Caco-2 (cell line): Measurements from ENCODE around the gene GJA8. TPM values are rescaled to one million over a fixed set of nuclear protein-coding genes. Genes with fewer than 3 reads are reported as not detected.

Experiments
- BruUV-seq: library from RNA; stranded (reverse); fragments of 400-500 nt; replicated peaks from 2 replicates; lab custom pipeline; 2021; lab: Mats Ljungman, UMichigan
- CTCF ChIA-PET: fragments of 300-600 bp; sonication (Branson Sonifier 250); formaldehyde crosslinking; loops from one replicate; lab custom pipeline; 2022; ENCODE audit warnings: antibody characterized with exemption; lab: Charles Lee
- POLR2A ChIA-PET: fragments of 300-600 bp; sonication (Branson Sonifier 250); formaldehyde crosslinking; loops from one replicate; lab custom pipeline; 2022; ENCODE audit warnings: antibody characterized with exemption; lab: Charles Lee
- DNase-seq, 2 experiments: peaks; one replicate each; pipeline versions ENCODE4 v3.0.0 to v3.0.0-alpha.2; 2020 to 2022
- H3K27me3 ChIP-seq: replicated peaks from 2 replicates; pipeline ENCODE4 v1.6.0; 2011; ENCODE audit warnings: low read length; ENCODE audit not compliant: control insufficient read depth, insufficient read depth
- H3K36me3 ChIP-seq: 2 replicates; pipeline ENCODE4 v1.5.1; 2011; ENCODE audit warnings: low read length; ENCODE audit not compliant: control insufficient read depth, insufficient read depth
- H3K4me1 ChIP-seq: fragments of 250-450 bp; sonication (Bioruptor Pico); 2 replicates; pipeline ENCODE4 v1.5.1; 2020; ENCODE audit warnings: mild to moderate bottlenecking
- H3K4me3 ChIP-seq: 2 replicates; pipeline ENCODE4 v1.5.1; 2011; ENCODE audit warnings: low read depth, mild to moderate bottlenecking, control low read depth, low read length
- H3K9me3 ChIP-seq: fragments of 250-450 bp; sonication (Bioruptor Pico); 2 replicates; pipeline ENCODE4 v1.5.1; 2020; ENCODE audit warnings: mild to moderate bottlenecking, moderate library complexity
- H3K27ac Mint-ChIP-seq: one replicate; pipeline ENCODE4 v1.8.0; 2022; ENCODE audit warnings: mixed read lengths; ENCODE audit not compliant: unreplicated experiment
- H3K27me3 Mint-ChIP-seq: one replicate; pipeline ENCODE4 v1.8.0; 2022; ENCODE audit warnings: mixed read lengths; ENCODE audit not compliant: insufficient read depth, unreplicated experiment
- H3K36me3 Mint-ChIP-seq: one replicate; pipeline ENCODE4 v1.8.0; 2022; ENCODE audit warnings: mild to moderate bottlenecking, mixed read lengths; ENCODE audit not compliant: insufficient read depth, unreplicated experiment
- H3K4me1 Mint-ChIP-seq: one replicate; pipeline ENCODE4 v1.8.0; 2022; ENCODE audit warnings: low read depth, mixed read lengths; ENCODE audit not compliant: unreplicated experiment
- H3K4me3 Mint-ChIP-seq: one replicate; pipeline ENCODE4 v1.8.0; 2022; ENCODE audit warnings: mild to moderate bottlenecking, moderate library complexity, mixed read lengths; ENCODE audit not compliant: unreplicated experiment
- H3K9me3 Mint-ChIP-seq: one replicate; pipeline ENCODE4 v1.8.0; 2022; ENCODE audit warnings: mixed read lengths; ENCODE audit not compliant: unreplicated experiment
- CTCF ChIP-seq, 2 experiments: fragments of 200-600 bp in 1 of 2; IDR thresholded peaks; 1 replicate in 1 of 2; 2 replicates in 1 of 2; pipeline versions ENCODE4 v1.5.1 to v1.8.0; 2011 to 2022; ENCODE audit warnings: antibody characterized with exemption in 1 of 2, control low read depth in 1 of 2, inconsistent platforms in 1 of 2, low read depth in 1 of 2, low read length in 1 of 2, mild to moderate bottlenecking in 1 of 2, moderate library complexity in 1 of 2; ENCODE audit not compliant: insufficient read depth in 1 of 2, severe bottlenecking in 1 of 2, unreplicated experiment in 1 of 2
- intact Hi-C: fragments of 100-400 bp; cut with micrococcal nuclease; formaldehyde crosslinking; loops from one replicate; pipeline ENCODE4 v1.10.0; 2022; ENCODE audit not compliant: unreplicated experiment
- total RNA-seq: library from RNA; stranded (reverse); gene quantifications from 2 replicates; pipeline ENCODE4 v1.2.3, GENCODE V29; 2022

Gene GJA8
- total RNA-seq, 1 experiment from 2014 or later: not detected

GRCh38 chr1:147878022-147878421, 24.6 kb upstream of the GJA8 start:
- TF ChIP-seq CTCF (IDR thresholded peaks at IDR 0.05; ENCODE audit: insufficient read depth in 1 of 2, low read depth in 1 of 2, low read length in 1 of 2, severe bottlenecking in 1 of 2, unreplicated experiment in 1 of 2): no peak
- no peak overlapping the region for H3K4me3 Mint-ChIP-seq
- H3K36me3 ChIP-seq: no peaks in the 10 kb centered on the region
- intact Hi-C loops: no loop called here
- H3K4me3 ChIP-seq: no peak overlapping the region
- DNase-seq: no peak
- POLR2A ChIA-PET: no interaction called here
- H3K27ac Mint-ChIP-seq: no peak overlapping the region
- no peaks in the 10 kb centered on the region for H3K27me3 Mint-ChIP-seq
- H3K36me3 Mint-ChIP-seq: no peaks in the 10 kb centered on the region
- BruUV-seq: no TSS peak
- H3K4me1 Mint-ChIP-seq: no peaks in the 10 kb centered on the region
- CTCF ChIA-PET: no interaction called here
- H3K4me1 ChIP-seq: no peaks in the 10 kb centered on the region
- no peaks in the 10 kb centered on the region for H3K9me3 Mint-ChIP-seq
- H3K9me3 ChIP-seq: no peaks in the 10 kb centered on the region
- H3K27me3 ChIP-seq: no peaks in the 10 kb centered on the region

- Histone ChIP-seq H3K36me3 (no peaks in the 10 kb centered on the region), H3K27me3 (no peaks in the 10 kb centered on the region), H3K9me3 (no peaks in the 10 kb centered on the region), H3K4me1 (no peaks in the 10 kb centered on the region), H3K4me3 (no peak overlapping the region)
- no peak for DNase-seq
- POLR2A ChIA-PET: no interaction called here
- no TSS peak for BruUV-seq
- H3K4me3 Mint-ChIP-seq: no peak overlapping the region
- H3K27me3 Mint-ChIP-seq: peaks cover under 1% of the 10 kb centered on the region
- intact Hi-C loops: no loop called here
- TF ChIP-seq CTCF (IDR thresholded peaks at IDR 0.05; ENCODE audit: insufficient read depth in 1 of 2, low read depth in 1 of 2, low read length in 1 of 2, severe bottlenecking in 1 of 2, unreplicated experiment in 1 of 2): no peak
- H3K4me1 Mint-ChIP-seq: no peaks in the 10 kb centered on the region
- H3K9me3 Mint-ChIP-seq: no peaks in the 10 kb centered on the region
- H3K27ac Mint-ChIP-seq: no peak overlapping the region
- H3K36me3 Mint-ChIP-seq: no peaks in the 10 kb centered on the region
- CTCF ChIA-PET: no interaction called here
These were observed 22.7 kb upstream of the GJA8 start for GRCh38 chr1:147879911-147880310.

- Mint-ChIP-seq H3K27me3 (peaks cover 5% of the 10 kb centered on the region), H3K27ac (no peak overlapping the region), H3K4me3 (no peak overlapping the region), H3K36me3 (no peaks in the 10 kb centered on the region), H3K9me3 (no peaks in the 10 kb centered on the region), H3K4me1 (no peaks in the 10 kb centered on the region)
- ChIA-PET POLR2A (no interaction called here), CTCF (no interaction called here)
- Histone ChIP-seq H3K9me3 (no peaks in the 10 kb centered on the region), H3K4me1 (no peaks in the 10 kb centered on the region), H3K36me3 (no peaks in the 10 kb centered on the region), H3K4me3 (no peak overlapping the region), H3K27me3 (no peaks in the 10 kb centered on the region)
- intact Hi-C loops: no loop called here
- BruUV-seq: no TSS peak
- no peak for DNase-seq
- no peak for TF ChIP-seq CTCF (IDR thresholded peaks at IDR 0.05; ENCODE audit: insufficient read depth in 1 of 2, low read depth in 1 of 2, low read length in 1 of 2, severe bottlenecking in 1 of 2, unreplicated experiment in 1 of 2)
These were observed 20.1 kb upstream of the GJA8 start for GRCh38 chr1:147882535-147882934.
